Gastroesophageal sphincter (tissue), 4 donors: ENCODE results near the gene SPTLC1. TPM values are rescaled to one million over a fixed set of nuclear protein-coding genes. Genes with fewer than 3 reads are reported as not detected.
A peak's percentile ranks its signal among the peaks of the same experiment; 100 is the strongest.

Experiments used
- ATAC-seq: fragments of 150-250 bp; one replicate; pipeline ENCODE4 v1.9.1; 2016; ENCODE audit warnings: mild to moderate bottlenecking, moderate library complexity
- H3K27ac ChIP-seq, 4 donors: fragments of 200-600 bp; sonication (generic) in 3 of 4; 1 replicate in 3 of 4; 2 replicates in 1 of 4; pipeline ENCODE4 v1.5.1; 2016 to 2019
- H3K27me3 ChIP-seq: fragments of 200-600 bp; sonication (generic); one replicate; pipeline ENCODE4 v1.5.1; 2019
- H3K36me3 ChIP-seq, 2 donors: fragments of 200-600 bp; sonication (generic); one replicate each; pipeline ENCODE4 v1.5.1; 2019; ENCODE audit warnings: control low read depth in 1 of 2
- H3K4me1 ChIP-seq, 3 donors: fragments of 200-600 bp; sonication (generic); 1 replicate in 2 of 3; 2 replicates in 1 of 3; pipeline ENCODE4 v1.5.1; 2016 to 2019; ENCODE audit warnings: control low read depth in 2 of 3
- H3K4me3 ChIP-seq, 2 donors: fragments of 200-600 bp; sonication (generic); one replicate each; pipeline ENCODE4 v1.5.1; 2019; ENCODE audit warnings: mild to moderate bottlenecking in 1 of 2, moderate library complexity in 1 of 2
- H3K9me3 ChIP-seq, 3 donors: fragments of 200-600 bp; sonication (generic); one replicate each; pipeline ENCODE4 v1.5.1; 2017 to 2019; ENCODE audit warnings: control low read depth in 2 of 3
- CTCF ChIP-seq, 4 experiments: fragments of 200-600 bp in 2 of 4; fragments of 450-650 bp in 2 of 4; sonication (generic) in 1 of 4; IDR thresholded peaks; one replicate each; pipeline ENCODE4 v1.5.1; 2017 to 2019; ENCODE audit warnings: antibody characterized with exemption in 4 of 4, mild to moderate bottlenecking in 2 of 4, moderate library complexity in 2 of 4
- EP300 ChIP-seq: sonication (generic); formaldehyde crosslinking; IDR thresholded peaks from one replicate; pipeline ENCODE4 v1.6.1; 2017; ENCODE audit warnings: antibody characterized with exemption, mild to moderate bottlenecking
- POLR2A ChIP-seq, 2 donors: fragments of 450-650 bp; IDR thresholded peaks; one replicate each; pipeline ENCODE4 v1.6.1; 2017; ENCODE audit warnings: antibody characterized with exemption in 2 of 2, mild to moderate bottlenecking in 2 of 2, moderate library complexity in 1 of 2
- POLR2AphosphoS5 ChIP-seq: sonication (generic); formaldehyde crosslinking; IDR thresholded peaks from one replicate; pipeline ENCODE4 v1.6.1; 2017; ENCODE audit warnings: antibody characterized with exemption
- WGBS, 2 donors: methylation state at CpG; one replicate each; pipeline ENCODE4 v1.1.5; 2018; ENCODE audit warnings: low coverage in 1 of 2; 5-methylcytosine and 5-hydroxymethylcytosine counted together
- small RNA-seq, 4 donors: library from RNA; depleted of rRNA; stranded (forward); fragments of <200 nt; gene quantifications; one replicate each; pipeline ENCODE3, GENCODE V24; 2016
- total RNA-seq, 4 donors: library from RNA; depleted of rRNA; stranded (reverse); fragments of >200 nt; gene quantifications; one replicate each; pipeline ENCODE4 v1.1.0, GENCODE V29; 2016

The SPTLC1 gene
- total RNA-seq, 4 donors from 2014 or later = 56.0 to 73.9 (median 64.0) TPM

GRCh38 chr9:91992461-91993041 is 122.7 kb downstream of the SPTLC1 start:
- no peak for TF ChIP-seq POLR2A (IDR thresholded peaks at IDR 0.05)
- TF ChIP-seq POLR2AphosphoS5 = no peak
- no peak for TF ChIP-seq CTCF (IDR thresholded peaks at IDR 0.05)
- TF ChIP-seq EP300 = no peak
- Histone ChIP-seq H3K27ac (no peak overlapping the region), H3K4me3 (no peak overlapping the region), H3K4me1 (no peaks in the 10 kb centered on the region), H3K27me3 (peaks cover 20% of the 10 kb centered on the region), H3K36me3 (no peaks in the 10 kb centered on the region), H3K9me3 (no peaks in the 10 kb centered on the region)
- WGBS, 2 donors = 76 to 78% methylated on average over 11 to 12 of the region's 12 CpGs
- no peak for ATAC-seq

DNA sequence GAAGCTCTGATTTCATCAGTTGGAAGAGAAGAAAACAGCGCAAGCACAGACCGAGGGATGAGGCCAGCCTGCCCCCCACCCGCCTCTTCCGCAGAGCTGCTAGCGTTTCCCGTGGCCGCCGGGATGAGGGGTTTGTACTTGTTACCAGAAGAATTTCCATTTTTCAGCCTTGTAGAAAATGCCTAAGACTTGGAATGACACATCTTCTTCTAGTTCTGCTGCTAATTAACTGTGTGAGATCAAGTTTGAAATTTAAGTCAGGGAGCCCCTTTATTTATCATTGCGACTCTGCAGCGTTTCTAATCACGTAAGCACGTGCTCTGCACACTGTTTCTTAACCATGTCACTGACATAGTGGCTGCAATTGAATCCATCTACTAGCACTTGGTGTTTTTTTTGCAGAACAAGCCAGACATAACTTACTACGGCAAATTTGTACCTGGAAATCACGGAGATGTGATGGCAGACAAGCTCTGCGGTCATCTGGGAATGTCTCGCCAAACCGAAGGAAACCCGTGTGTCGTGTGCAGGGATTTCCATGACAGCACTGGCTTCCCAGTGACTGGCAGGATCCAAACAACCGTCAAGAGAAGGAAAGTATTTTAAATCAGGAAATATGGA is 123.4 kb downstream of the SPTLC1 start:
- Histone ChIP-seq H3K27me3 (peaks cover 20% of the 10 kb centered on the region), H3K36me3 (no peaks in the 10 kb centered on the region), H3K27ac (no peak overlapping the region), H3K4me3 (peak overlapping the region in 1 of 2 donors; percentile 10), H3K4me1 (no peaks in the 10 kb centered on the region), H3K9me3 (no peaks in the 10 kb centered on the region)
- 50 to 53% methylated on average over 9 to 20 of the region's 20 CpGs for WGBS, 2 donors
- no peak for TF ChIP-seq POLR2A (IDR thresholded peaks at IDR 0.05)
- ATAC-seq = no peak

- Histone ChIP-seq H3K27ac (no peak overlapping the region), H3K27me3 (no peaks in the 10 kb centered on the region), H3K4me3 (no peak overlapping the region), H3K4me1 (no peaks in the 10 kb centered on the region), H3K9me3 (peaks cover 0 to 9% (median 0%) of the 10 kb centered on the region in 3 donors), H3K36me3 (no peaks in the 10 kb centered on the region)
- TF ChIP-seq POLR2A (IDR thresholded peaks at IDR 0.05) (no peak), POLR2AphosphoS5 (no peak), EP300 (no peak), CTCF (IDR thresholded peaks at IDR 0.05) (no peak)
- ATAC-seq = no peak
- WGBS, 2 donors = 90 to 100% methylated on average over 1 to 2 of the region's 2 CpGs
These were observed 129.0 kb downstream of the SPTLC1 start for GRCh38 chr9:91986248-91986647.

DNA sequence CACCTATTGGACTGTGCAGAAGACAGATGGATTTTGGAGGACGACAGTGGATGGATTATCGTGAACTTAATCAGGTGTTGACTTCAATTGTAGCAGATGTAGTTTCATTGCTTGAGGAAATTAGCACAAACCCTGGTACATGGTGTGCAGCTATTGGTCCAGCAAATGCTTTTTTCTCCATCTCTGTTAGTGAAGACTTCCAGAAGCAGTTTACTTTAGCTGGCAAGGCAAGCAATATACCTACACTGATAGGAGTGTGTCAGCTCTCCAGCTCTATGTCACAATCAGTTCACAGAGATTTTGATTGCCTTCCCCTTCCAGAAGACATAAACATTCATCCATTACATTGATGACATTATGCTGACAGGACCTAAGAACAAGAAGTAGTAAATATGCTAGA is 129.5 kb downstream of the SPTLC1 start:
- Histone ChIP-seq H3K4me1 (no peaks in the 10 kb centered on the region), H3K4me3 (no peak overlapping the region), H3K27ac (no peak overlapping the region), H3K9me3 (peaks cover 0 to 12% (median 0%) of the 10 kb centered on the region in 3 donors), H3K27me3 (no peaks in the 10 kb centered on the region), H3K36me3 (no peaks in the 10 kb centered on the region)
- ATAC-seq = no peak
- TF ChIP-seq EP300 (no peak), POLR2A (IDR thresholded peaks at IDR 0.05) (no peak), POLR2AphosphoS5 (no peak), CTCF (IDR thresholded peaks at IDR 0.05) (no peak)
- 75 to 100% methylated on average over 2 of the region's 2 CpGs for WGBS, 2 donors

Small RNAs within 50 kb of the gene (small RNA-seq; reads per million reads assigned to genes)
- gene MTATP6P29 (0 reads per million in 4 donors), gene MTND4LP7 (0 reads per million in 4 donors)

Other genes starting within 250 kb of the SPTLC1 start
- 10 to 100 TPM; 40.8 to 69.1 (median 63.2) TPM for gene ROR2, start 165.2 kb downstream of the SPTLC1 start, total RNA-seq
- gene IARS1, start 178.3 kb upstream of the SPTLC1 start, total RNA-seq = 10 to 100 TPM; 56.6 to 78.8 (median 75.0) TPM
- 10 to 100 TPM; 15.6 to 42.2 (median 24.4) TPM for gene NOL8, start 209.9 kb upstream of the SPTLC1 start, total RNA-seq
- 1 to 10 TPM; 2.9 to 8.3 (median 4.9) TPM for gene CENPP, start 210.5 kb upstream of the SPTLC1 start, total RNA-seq